GM12874 (cell line): ENCODE results near the gene SCG3.

Experiments
- CTCF ChIP-seq: IDR thresholded peaks from 2 replicates; pipeline ENCODE4 v1.5.1; 2011; ENCODE audit warnings: low read depth, mild to moderate bottlenecking, control low read depth, low read length, moderate library complexity; ENCODE audit not compliant: insufficient read depth

Gene SCG3

GRCh38 chr15:51736069-51736468 lies 54.8 kb downstream of the SCG3 start:
- TF ChIP-seq CTCF: no peak

GRCh38 chr15:51736751-51737521 lies 55.6 kb downstream of the SCG3 start:
- no peak for TF ChIP-seq CTCF

- TF ChIP-seq CTCF: no peak
These were observed 56.4 kb downstream of the SCG3 start, which contains the start of gene LYSMD2 for GRCh38 chr15:51737522-51738305. Gene LYSMD2 (minus strand): TSS chr15:51737655. CDS start chr15:51737622, 33 bp downstream.

- no peak for TF ChIP-seq CTCF
These were observed 57.2 kb downstream of the SCG3 start for GRCh38 chr15:51738553-51738952.

GRCh38 chr15:51739061-51739712 lies 57.9 kb downstream of the SCG3 start:
- no peak for TF ChIP-seq CTCF

GRCh38 chr15:51749307-51749706 lies 68.0 kb downstream of the SCG3 start:
- TF ChIP-seq CTCF: no peak

GRCh38 chr15:51750186-51750585 lies 68.9 kb downstream of the SCG3 start:
- TF ChIP-seq CTCF: no peak
